Thyroid gland (tissue), 4 donors: ENCODE data around the gene USP3. TPM values are rescaled to one million over a fixed set of nuclear protein-coding genes. Genes with fewer than 3 reads are reported as not detected.

Experiments used
- DNase-seq, 2 donors: peaks; one replicate each; pipeline ENCODE4 v3.0.0-alpha.2; 2019
- H3K27ac ChIP-seq, 3 donors: fragments of 200-600 bp; sonication (generic); 1 replicate in 2 of 3; 2 replicates in 1 of 3; pipeline ENCODE4 v1.5.1; 2016 to 2019; ENCODE audit warnings: mild to moderate bottlenecking in 1 of 3, moderate library complexity in 1 of 3
- H3K27me3 ChIP-seq: fragments of 200-600 bp; sonication (generic); one replicate; pipeline ENCODE4 v1.5.1; 2019
- H3K36me3 ChIP-seq, 2 donors: fragments of 200-600 bp; sonication (generic); one replicate each; pipeline ENCODE4 v1.5.1; 2016 to 2019
- H3K4me1 ChIP-seq, 2 donors: fragments of 200-600 bp; sonication (generic); one replicate each; pipeline ENCODE4 v1.5.1; 2017 to 2019
- H3K4me3 ChIP-seq, 3 donors: fragments of 200-600 bp; sonication (generic); replicated peaks in 1 of 3; 1 replicate in 2 of 3; 2 replicates in 1 of 3; pipeline ENCODE4 v1.5.1; 2016; ENCODE audit warnings: mild to moderate bottlenecking in 1 of 3
- H3K9me3 ChIP-seq: fragments of 200-600 bp; sonication (generic); one replicate; pipeline ENCODE4 v1.5.1; 2017
- POLR2A ChIP-seq, 2 donors: fragments of 450-650 bp; IDR thresholded peaks; one replicate each; pipeline ENCODE4 v1.6.1; 2017; ENCODE audit warnings: antibody characterized with exemption in 2 of 2, mild to moderate bottlenecking in 2 of 2, moderate library complexity in 1 of 2
- WGBS, 2 donors: methylation state at CpG; one replicate each; pipeline ENCODE4 v1.1.5; 2017; 5-methylcytosine and 5-hydroxymethylcytosine counted together
- intact Hi-C: fragments of 100-400 bp; cut with DNase I; formaldehyde crosslinking; loops from one replicate; pipeline ENCODE4 v1.15.1; 2023
- total RNA-seq, 4 donors: library from RNA; depleted of rRNA; stranded (reverse); fragments of >200 nt; gene quantifications; one replicate each; pipeline ENCODE4 v1.2.3, GENCODE V29; 2016
- TF ChIP-seq, protein P1 (sequence below), 6 experiments: fragments of 200-600 bp in 3 of 6; fragments of 450-650 bp in 3 of 6; sonication (generic) in 3 of 6; IDR thresholded peaks; one replicate each; pipeline ENCODE4 v1.5.1; 2016 to 2019; ENCODE audit warnings: antibody characterized with exemption in 6 of 6, mild to moderate bottlenecking in 2 of 6, inconsistent platforms in 1 of 6, moderate library complexity in 1 of 6

Gene USP3
- total RNA-seq, 4 donors from 2014 or later = 42.9 to 82.2 (median 53.7) TPM

DNA sequence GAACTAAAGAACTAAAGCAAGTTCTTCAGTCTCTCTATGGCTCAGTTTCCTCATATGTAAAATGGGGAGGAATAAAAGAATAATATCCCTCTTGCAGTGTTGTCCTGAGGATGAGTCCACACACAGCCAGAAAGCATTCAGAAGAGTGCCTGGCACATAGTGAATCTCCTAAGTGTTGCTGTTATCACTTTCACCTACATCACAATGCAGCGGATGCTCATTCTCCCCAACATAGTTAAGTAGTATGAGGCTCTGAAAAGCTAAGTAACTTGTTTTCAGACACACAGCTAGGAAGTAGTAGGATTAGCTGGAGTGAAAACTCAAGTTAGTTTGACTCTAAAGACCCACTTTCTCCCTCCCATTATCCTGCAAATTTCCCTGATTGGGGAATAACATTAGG lies 9.1 kb upstream of the USP3 start:
- H3K4me3 ChIP-seq = no peak overlapping the region
- DNase-seq = no peak
- no peaks in the 10 kb centered on the region for H3K27me3 ChIP-seq
- no peaks in the 10 kb centered on the region for H3K9me3 ChIP-seq
- H3K27ac ChIP-seq = no peak overlapping the region
- intact Hi-C loops = no loop called here
- no peaks in the 10 kb centered on the region for H3K36me3 ChIP-seq
- peaks cover 11 to 20% of the 10 kb centered on the region in 2 donors for H3K4me1 ChIP-seq
- 94 to 95% methylated on average over 1 of the region's 1 CpG for WGBS, 2 donors
- TF ChIP-seq POLR2A (IDR thresholded peaks at IDR 0.05) = no peak
- TF ChIP-seq, protein P1, sequence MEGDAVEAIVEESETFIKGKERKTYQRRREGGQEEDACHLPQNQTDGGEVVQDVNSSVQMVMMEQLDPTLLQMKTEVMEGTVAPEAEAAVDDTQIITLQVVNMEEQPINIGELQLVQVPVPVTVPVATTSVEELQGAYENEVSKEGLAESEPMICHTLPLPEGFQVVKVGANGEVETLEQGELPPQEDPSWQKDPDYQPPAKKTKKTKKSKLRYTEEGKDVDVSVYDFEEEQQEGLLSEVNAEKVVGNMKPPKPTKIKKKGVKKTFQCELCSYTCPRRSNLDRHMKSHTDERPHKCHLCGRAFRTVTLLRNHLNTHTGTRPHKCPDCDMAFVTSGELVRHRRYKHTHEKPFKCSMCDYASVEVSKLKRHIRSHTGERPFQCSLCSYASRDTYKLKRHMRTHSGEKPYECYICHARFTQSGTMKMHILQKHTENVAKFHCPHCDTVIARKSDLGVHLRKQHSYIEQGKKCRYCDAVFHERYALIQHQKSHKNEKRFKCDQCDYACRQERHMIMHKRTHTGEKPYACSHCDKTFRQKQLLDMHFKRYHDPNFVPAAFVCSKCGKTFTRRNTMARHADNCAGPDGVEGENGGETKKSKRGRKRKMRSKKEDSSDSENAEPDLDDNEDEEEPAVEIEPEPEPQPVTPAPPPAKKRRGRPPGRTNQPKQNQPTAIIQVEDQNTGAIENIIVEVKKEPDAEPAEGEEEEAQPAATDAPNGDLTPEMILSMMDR (IDR thresholded peaks at IDR 0.05) = no peak

DNA sequence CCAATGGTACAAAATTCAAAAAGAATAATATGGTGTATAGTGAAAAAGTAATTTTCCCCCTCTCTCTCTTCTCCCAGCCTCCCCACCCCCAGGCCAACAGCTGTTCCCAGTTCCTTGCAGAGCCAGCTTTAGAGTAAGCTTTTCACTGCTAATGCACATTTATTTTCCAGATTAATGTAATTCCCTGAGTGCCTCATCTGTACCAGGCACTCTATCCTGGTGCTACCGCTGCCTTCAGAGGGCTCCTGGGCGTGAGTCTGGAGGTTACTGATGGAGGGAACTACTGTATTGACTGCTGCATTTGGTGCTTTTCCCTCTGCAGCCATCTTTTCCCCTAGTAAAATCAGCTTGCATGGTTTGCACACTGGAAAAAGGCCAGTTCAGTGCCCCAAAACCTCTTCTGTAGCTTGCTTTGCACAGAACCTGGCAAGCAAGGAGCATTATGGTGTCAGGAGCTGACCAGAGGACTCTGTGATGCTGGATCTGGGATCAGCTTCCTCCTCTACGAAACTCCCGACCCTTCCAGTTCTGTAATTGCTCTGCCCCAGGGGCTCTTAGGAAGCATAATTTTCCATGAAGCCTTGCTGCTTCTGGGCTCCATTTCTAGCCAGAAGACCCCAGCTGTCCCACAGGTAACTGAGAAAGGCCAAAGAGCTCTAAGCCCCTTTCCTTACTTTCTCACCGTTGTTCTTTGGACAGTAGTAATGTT lies 8.5 kb upstream of the USP3 start:
- no peak for DNase-seq
- Histone ChIP-seq H3K4me1 (peaks cover 11 to 24% of the 10 kb centered on the region in 2 donors), H3K27ac (no peak overlapping the region), H3K27me3 (no peaks in the 10 kb centered on the region), H3K36me3 (no peaks in the 10 kb centered on the region), H3K4me3 (no peak overlapping the region), H3K9me3 (no peaks in the 10 kb centered on the region)
- TF ChIP-seq POLR2A (IDR thresholded peaks at IDR 0.05) = no peak
- TF ChIP-seq, protein P1 (IDR thresholded peaks at IDR 0.05) = no peak
- intact Hi-C loops = no loop called here
- WGBS, 2 donors = 85 to 89% methylated on average over 5 of the region's 5 CpGs

DNA sequence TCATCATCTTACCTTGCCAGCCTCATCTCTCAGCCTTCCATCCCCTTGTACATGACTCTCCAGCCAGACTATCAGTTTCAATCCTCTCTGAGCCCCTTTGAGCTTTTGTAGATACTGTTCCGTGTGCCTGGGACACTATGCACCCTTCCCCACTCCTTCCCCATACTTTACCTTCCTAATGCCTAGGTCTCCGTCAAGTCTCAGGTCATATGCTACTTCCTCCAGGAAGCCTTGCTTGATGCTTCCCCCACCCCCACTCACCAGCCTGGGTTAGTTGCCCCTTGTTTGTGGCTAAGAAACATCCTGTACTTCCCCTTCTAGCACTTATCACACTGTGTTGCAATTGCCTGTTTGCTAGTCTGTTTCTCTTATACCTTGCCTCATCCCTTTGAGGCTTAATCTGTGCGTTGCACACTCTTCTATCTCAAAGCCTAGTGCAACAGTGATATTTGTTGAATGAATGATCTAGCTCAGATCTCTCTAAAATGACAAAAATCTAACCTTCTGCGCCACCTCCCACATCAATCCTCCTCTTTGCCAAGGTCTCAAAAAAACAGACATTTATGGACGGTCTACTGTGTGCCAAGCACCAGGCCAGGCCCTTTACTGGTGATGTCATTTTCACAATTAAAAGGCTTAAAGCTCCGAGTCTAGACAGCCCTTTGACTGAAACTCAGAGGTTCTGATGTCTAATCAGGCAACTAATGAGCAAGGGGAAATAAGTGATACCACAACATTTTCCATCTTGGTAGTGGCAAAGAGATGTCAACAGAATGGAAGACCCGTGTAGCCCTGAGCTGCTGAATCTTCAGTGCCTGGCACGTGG lies 6.5 kb upstream of the USP3 start:
- TF ChIP-seq POLR2A (IDR thresholded peaks at IDR 0.05) = no peak
- TF ChIP-seq, protein P1 (IDR thresholded peaks at IDR 0.05) = no peak
- no peaks in the 10 kb centered on the region for H3K27me3 ChIP-seq
- H3K27ac ChIP-seq = no peak overlapping the region
- intact Hi-C loops = no loop called here
- H3K9me3 ChIP-seq = no peaks in the 10 kb centered on the region
- no peaks in the 10 kb centered on the region for H3K36me3 ChIP-seq
- peak in 1 of 2 donors; percentile 26 for DNase-seq
- WGBS, 2 donors = 70 to 91% methylated on average over 8 of the region's 8 CpGs
- H3K4me1 ChIP-seq = peaks cover 7 to 26% of the 10 kb centered on the region in 2 donors
- H3K4me3 ChIP-seq = no peak overlapping the region

DNA sequence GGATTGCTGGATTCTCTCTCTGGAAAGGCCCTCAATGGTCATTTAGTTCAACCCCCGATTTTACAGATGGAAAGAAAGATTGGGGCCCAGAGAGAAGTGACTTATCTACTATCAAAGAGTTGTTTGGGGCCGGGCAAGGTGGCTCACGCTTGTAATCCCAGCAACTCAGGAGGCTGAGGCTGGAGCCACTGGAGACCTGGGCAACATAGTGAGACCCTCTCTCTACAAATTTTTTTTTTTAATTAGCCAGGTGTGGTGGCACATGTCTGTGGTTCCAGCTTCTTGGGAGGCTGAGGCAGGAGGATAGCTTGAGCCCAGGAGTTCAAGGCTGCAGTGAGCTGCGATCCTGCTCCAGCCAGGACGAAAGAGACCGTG lies 5.2 kb upstream of the USP3 start:
- no peak overlapping the region for H3K27ac ChIP-seq
- intact Hi-C loops = no loop called here
- H3K4me3 ChIP-seq = no peak overlapping the region
- H3K36me3 ChIP-seq = no peaks in the 10 kb centered on the region
- no peaks in the 10 kb centered on the region for H3K9me3 ChIP-seq
- H3K4me1 ChIP-seq = peaks cover 0 to 21% of the 10 kb centered on the region in 2 donors
- 92 to 94% methylated on average over 6 of the region's 6 CpGs for WGBS, 2 donors
- TF ChIP-seq, protein P1 (IDR thresholded peaks at IDR 0.05) = no peak
- DNase-seq = no peak
- H3K27me3 ChIP-seq = no peaks in the 10 kb centered on the region

DNA sequence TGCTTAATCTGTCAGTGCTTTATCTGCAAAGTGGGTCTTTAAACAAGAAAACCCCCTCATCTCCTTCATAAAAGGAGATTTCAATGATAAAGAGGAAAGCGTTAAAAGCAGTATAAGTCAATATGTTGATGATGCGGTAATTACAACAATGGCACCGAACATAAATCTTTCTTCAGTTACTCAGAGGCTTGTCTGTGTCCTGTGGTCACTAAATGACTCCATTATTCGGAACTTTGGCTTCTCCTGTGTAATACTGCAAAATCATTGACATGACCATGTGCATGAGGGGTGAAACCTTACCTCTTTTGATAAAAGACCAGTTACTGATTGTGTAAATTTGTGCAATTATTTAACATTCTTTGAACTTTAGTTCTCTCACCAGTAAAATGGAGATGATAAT lies 4.8 kb upstream of the USP3 start:
- TF ChIP-seq, protein P1 (IDR thresholded peaks at IDR 0.05) = no peak
- no peak for TF ChIP-seq POLR2A (IDR thresholded peaks at IDR 0.05)
- 91 to 95% methylated on average over 4 of the region's 4 CpGs for WGBS, 2 donors
- H3K27ac ChIP-seq = no peak overlapping the region
- no peaks in the 10 kb centered on the region for H3K9me3 ChIP-seq
- H3K4me1 ChIP-seq = peaks cover 0 to 21% of the 10 kb centered on the region in 2 donors
- H3K4me3 ChIP-seq = no peak overlapping the region
- intact Hi-C loops = loop anchor here (5.0 to 10.0 kb wide), 2 partner anchors 55 to 98 kb away; partner anchors contain the start of gene FBXL22
- H3K27me3 ChIP-seq = no peaks in the 10 kb centered on the region
- DNase-seq = no peak
- H3K36me3 ChIP-seq = no peaks in the 10 kb centered on the region
